ENCODE measurements around the gene FOXK2. TPM values are rescaled to one million over a fixed set of nuclear protein-coding genes. Genes with fewer than 3 reads are reported as not detected.
"Not testable (repeated sequence)": the region's sequence is repeated elsewhere in the genome, so short reads cannot be mapped to it uniquely, and the experiment has no call there.

Gene FOXK2
- total RNA-seq, 4 donors from 2014 or later = 70.7 to 109 (median 85.0) TPM

DNA sequence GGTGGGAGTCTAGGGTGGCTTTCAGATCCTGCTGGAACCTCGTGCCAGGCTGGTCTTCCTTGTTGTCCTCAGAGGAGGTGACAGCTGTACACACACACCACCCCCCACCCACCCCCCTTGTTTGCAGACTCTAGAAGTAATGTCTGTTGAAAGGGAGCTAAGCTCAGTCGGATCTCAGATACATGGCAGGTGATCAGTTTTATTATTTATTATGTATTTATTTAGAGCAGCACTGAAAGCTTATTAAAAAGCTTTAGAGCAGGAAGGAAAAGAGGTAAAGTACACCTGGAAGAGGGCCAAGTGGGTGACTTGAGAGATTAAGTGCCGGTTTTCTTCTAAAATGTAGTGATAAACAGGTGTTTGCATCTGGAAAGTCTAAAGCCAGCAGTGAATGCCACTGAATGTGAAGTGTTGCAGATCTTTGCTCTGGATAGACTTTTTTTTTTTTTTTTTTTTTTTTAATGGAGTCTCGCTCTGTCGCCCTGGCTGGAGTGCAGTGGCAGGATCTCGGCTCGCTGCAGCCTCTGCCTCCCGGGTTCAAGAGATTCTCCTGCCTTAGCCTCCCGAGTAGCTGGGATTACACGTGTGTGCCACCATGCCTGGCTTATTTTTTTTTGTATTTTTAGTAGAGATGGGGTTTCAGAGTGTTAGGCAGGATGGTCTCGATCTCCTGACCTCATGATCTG is 40.2 kb downstream of the FOXK2 start:
- no peaks in the 10 kb centered on the region for H3K27me3 ChIP-seq
- intact Hi-C loops (cut with DNase I; ENCODE audit: low total_unique reads) = no loop called here
- in situ Hi-C loops (cut with MboI; ENCODE audit: low sequenced_read_pairs in 4 of 4) = loop anchor here in 2 of 4 donors (10.0 kb wide), 2 partner anchors 55 to 205 kb away; partner anchors contain the start of gene TEX19 (in 2 of the 2)
- TF ChIP-seq, protein P1, sequence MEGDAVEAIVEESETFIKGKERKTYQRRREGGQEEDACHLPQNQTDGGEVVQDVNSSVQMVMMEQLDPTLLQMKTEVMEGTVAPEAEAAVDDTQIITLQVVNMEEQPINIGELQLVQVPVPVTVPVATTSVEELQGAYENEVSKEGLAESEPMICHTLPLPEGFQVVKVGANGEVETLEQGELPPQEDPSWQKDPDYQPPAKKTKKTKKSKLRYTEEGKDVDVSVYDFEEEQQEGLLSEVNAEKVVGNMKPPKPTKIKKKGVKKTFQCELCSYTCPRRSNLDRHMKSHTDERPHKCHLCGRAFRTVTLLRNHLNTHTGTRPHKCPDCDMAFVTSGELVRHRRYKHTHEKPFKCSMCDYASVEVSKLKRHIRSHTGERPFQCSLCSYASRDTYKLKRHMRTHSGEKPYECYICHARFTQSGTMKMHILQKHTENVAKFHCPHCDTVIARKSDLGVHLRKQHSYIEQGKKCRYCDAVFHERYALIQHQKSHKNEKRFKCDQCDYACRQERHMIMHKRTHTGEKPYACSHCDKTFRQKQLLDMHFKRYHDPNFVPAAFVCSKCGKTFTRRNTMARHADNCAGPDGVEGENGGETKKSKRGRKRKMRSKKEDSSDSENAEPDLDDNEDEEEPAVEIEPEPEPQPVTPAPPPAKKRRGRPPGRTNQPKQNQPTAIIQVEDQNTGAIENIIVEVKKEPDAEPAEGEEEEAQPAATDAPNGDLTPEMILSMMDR (IDR thresholded peaks at IDR 0.05 in 4 of 5, conservative IDR thresholded peaks at IDR 0.05 in 1 of 5) = no peak
- TF ChIP-seq POLR2A (IDR thresholded peaks at IDR 0.05) = no peak
- no peaks in the 10 kb centered on the region for H3K9me3 ChIP-seq
- ATAC-seq (no peak), DNase-seq (no peak)
- peak overlapping the region in 3 of 4 donors; percentile 24 to 39 (median 30) for H3K27ac ChIP-seq
- H3K4me3 ChIP-seq = no peak overlapping the region
- H3K36me3 ChIP-seq = no peaks in the 10 kb centered on the region
- peaks cover 43 to 60% of the 10 kb centered on the region in 2 donors for H3K4me1 ChIP-seq

GRCh38 chr17:82560252-82560642 is 40.7 kb downstream of the FOXK2 start:
- H3K36me3 ChIP-seq = no peaks in the 10 kb centered on the region
- intact Hi-C loops (cut with DNase I; ENCODE audit: low total_unique reads) (no loop called here), in situ Hi-C loops (cut with MboI; ENCODE audit: low sequenced_read_pairs in 4 of 4) (no loop called here)
- peaks cover 43 to 60% of the 10 kb centered on the region in 2 donors for H3K4me1 ChIP-seq
- peak overlapping the region in 3 of 4 donors; percentile 11 to 39 (median 30) for H3K27ac ChIP-seq
- TF ChIP-seq, protein P1 (IDR thresholded peaks at IDR 0.05 in 4 of 5, conservative IDR thresholded peaks at IDR 0.05 in 1 of 5) = no peak
- no peak for TF ChIP-seq POLR2A (IDR thresholded peaks at IDR 0.05)
- H3K4me3 ChIP-seq = no peak overlapping the region
- H3K27me3 ChIP-seq = no peaks in the 10 kb centered on the region
- H3K9me3 ChIP-seq = no peaks in the 10 kb centered on the region
- ATAC-seq (no peak), DNase-seq (no peak)

- Histone ChIP-seq H3K27me3 (no peaks in the 10 kb centered on the region), H3K4me1 (peaks cover 47 to 64% of the 10 kb centered on the region in 2 donors), H3K36me3 (no peaks in the 10 kb centered on the region), H3K9me3 (no peaks in the 10 kb centered on the region), H3K27ac (peak overlapping the region in 2 of 4 donors; percentile 30 to 54), H3K4me3 (no peak overlapping the region)
- DNase-seq = no peak
- in situ Hi-C loops (cut with MboI; ENCODE audit: low sequenced_read_pairs in 4 of 4) = no loop called here
- intact Hi-C loops (cut with DNase I; ENCODE audit: low total_unique reads) = no loop called here
- ATAC-seq = no peak
- TF ChIP-seq POLR2A (IDR thresholded peaks at IDR 0.05) = no peak
- TF ChIP-seq, protein P1 (IDR thresholded peaks at IDR 0.05 in 4 of 5, conservative IDR thresholded peaks at IDR 0.05 in 1 of 5) = no peak
Observed at GRCh38 chr17:82560802-82561428, 41.4 kb downstream of the FOXK2 start.

- TF ChIP-seq POLR2A (IDR thresholded peaks at IDR 0.05) = no peak
- TF ChIP-seq, protein P1 (IDR thresholded peaks at IDR 0.05 in 4 of 5, conservative IDR thresholded peaks at IDR 0.05 in 1 of 5) = no peak
- H3K4me3 ChIP-seq = no peak overlapping the region
- in situ Hi-C loops (cut with MboI; ENCODE audit: low sequenced_read_pairs in 4 of 4) = no loop called here
- H3K27me3 ChIP-seq = no peaks in the 10 kb centered on the region
- H3K4me1 ChIP-seq = peaks cover 50 to 70% of the 10 kb centered on the region in 2 donors
- H3K36me3 ChIP-seq = no peaks in the 10 kb centered on the region
- H3K27ac ChIP-seq = peak overlapping the region in 2 of 4 donors; percentile 30 to 54
- intact Hi-C loops (cut with DNase I; ENCODE audit: low total_unique reads) = no loop called here
- ATAC-seq (no peak), DNase-seq (no peak)
- no peaks in the 10 kb centered on the region for H3K9me3 ChIP-seq
Observed at GRCh38 chr17:82561429-82562035, 42.0 kb downstream of the FOXK2 start.

DNA sequence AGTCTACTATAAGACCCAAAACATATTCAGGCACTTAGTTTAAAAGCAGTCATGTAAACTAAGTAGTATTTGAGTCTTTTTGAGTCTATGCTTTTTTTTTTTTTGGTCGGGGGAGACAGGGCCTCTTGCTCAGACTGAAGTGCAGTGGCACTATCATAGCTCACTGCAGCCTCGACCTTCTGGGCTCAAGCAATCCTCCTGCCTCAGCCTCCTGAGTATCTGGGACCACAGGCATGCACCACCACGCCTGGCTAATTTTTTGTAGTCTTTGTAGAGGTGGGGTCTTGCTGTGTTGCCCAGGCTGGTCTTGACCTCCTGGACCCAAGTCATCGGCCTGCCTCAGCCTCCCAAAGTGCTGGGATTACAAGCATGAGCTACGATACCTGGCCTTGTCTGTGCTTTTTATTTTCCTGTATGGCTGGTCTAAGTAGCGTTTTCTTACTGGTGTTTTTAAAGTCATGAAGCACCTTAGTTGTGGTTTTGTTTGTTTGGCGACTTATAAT is 43.2 kb downstream of the FOXK2 start:
- H3K27me3 ChIP-seq; H3K4me3 ChIP-seq; intact Hi-C loops (cut with DNase I; ENCODE audit: low total_unique reads); DNase-seq; ATAC-seq; H3K9me3 ChIP-seq; H3K36me3 ChIP-seq; in situ Hi-C loops (cut with MboI; ENCODE audit: low sequenced_read_pairs in 4 of 4): not testable (repeated sequence)
- Histone ChIP-seq H3K4me1 (peaks cover 54 to 75% of the 10 kb centered on the region in 2 donors), H3K27ac (peak overlapping the region in 2 of 4 donors; percentile 12 to 27)

Measured in gastrocnemius medialis (tissue), 4 donors.